ENCODE measurements around the gene MAGI2.

GRCh38 chr7:79420464-79420863 is 33.0 kb downstream of the MAGI2 start:
- TF ChIP-seq CTCF (IDR thresholded peaks at IDR 0.05; ENCODE audit: borderline replicate concordance, extremely low read depth, low read length, poor library complexity, severe bottlenecking) (no peak), EZH2 (IDR thresholded peaks at IDR 0.05; ENCODE audit: borderline replicate concordance, low read depth, low read length, severe bottlenecking) (no peak)

Measured in DND-41 (cell line).